Measurements from ENCODE around the gene HMGCS2.

Gene HMGCS2

DNA sequence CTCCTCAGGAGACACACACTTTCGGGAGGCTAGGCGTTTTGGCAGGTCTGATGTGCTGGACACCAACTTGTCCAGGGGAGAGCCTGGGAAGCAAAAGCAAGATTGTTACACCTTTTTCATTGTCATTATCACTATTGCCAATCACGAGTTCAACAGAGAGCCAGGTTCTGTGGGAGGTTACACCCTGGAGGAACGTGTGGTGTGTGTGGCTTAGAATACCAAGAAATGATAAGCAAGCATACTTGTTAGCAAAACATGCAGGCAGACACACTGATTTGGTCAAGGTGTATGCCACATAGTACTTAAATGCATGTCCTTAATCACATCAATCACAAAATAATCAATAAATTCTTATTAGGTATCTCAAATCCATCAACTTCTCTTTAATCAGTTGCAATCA lies 16.1 kb downstream of the HMGCS2 start:
- DNase-seq = no peak

DNA sequence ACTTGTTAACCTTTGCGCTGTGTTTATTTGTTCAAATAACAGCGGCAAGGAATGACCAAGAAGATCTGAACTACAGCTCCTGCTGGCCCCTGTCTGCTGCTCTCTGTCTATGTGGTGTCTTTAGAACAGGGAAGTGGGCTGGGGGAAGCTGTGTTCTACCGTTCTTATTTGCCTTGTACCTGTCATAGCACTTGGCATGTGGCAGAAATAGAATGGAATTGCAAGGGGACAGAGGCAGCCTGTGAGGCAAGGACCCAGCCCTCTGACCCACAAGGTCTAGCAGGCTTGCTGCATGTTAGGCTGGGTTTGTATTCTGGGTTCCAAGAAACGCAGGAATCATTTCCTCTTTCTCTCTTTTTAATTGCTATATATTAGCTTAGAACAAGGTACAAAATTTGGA lies 20.7 kb downstream of the HMGCS2 start:
- DNase-seq = no peak

DNA sequence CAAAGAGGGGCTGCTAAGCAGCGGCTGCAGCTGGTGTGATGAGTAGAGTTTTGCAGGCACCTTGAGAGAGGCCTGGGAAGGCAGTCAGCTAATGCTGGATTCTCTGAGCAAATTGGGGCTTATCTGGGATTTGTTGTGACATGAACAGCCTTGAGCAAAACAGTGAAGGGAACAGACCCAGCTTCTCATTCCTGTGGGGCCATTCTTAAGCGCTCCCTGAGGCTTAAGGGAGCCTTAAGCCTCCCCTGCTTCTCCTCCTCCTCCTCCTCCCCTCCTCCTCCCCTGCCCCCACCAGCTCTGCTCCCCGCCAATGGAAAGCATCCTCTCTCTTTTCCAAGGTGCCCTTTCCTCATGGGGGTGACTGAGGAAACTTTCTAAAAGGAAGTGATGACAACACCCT lies 21.3 kb downstream of the HMGCS2 start:
- DNase-seq = no peak

DNA sequence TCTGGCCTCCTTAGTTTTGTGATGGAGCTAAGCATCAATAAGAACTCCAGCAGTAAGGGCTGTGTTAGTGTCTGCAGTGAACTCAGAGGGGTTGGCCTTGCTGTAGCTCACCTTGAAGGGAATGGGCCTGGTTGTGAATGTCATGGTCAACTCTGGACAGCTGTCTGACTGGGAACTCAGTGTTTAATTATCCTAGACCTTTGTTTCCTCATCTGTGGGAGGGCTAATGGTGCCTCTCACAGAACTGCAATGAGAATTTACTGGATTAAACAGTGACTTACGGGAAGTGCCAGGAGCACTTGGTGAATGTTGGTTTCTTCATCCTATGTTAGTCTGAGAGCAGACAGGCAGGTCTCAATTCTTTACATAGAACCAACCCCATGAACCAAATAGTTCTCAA lies 23.7 kb downstream of the HMGCS2 start:
- no peak for DNase-seq

DNA sequence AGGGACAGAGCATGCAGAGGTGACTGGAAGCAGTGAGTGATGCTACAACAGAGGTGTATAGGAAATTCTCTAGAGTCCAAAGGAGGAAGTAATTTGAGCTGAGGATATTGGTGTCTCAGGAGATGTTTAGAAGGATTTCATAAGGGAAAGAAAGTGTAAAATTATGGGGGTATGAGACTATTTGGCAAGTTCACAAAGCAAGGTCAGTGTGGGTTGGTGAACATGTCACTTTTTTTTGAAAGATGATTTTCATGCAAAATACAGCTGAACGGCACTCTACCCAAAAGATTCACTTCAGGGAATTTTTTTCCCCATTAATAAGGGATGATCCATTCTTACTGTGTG lies 24.1 kb downstream of the HMGCS2 start:
- DNase-seq = no peak

DNA sequence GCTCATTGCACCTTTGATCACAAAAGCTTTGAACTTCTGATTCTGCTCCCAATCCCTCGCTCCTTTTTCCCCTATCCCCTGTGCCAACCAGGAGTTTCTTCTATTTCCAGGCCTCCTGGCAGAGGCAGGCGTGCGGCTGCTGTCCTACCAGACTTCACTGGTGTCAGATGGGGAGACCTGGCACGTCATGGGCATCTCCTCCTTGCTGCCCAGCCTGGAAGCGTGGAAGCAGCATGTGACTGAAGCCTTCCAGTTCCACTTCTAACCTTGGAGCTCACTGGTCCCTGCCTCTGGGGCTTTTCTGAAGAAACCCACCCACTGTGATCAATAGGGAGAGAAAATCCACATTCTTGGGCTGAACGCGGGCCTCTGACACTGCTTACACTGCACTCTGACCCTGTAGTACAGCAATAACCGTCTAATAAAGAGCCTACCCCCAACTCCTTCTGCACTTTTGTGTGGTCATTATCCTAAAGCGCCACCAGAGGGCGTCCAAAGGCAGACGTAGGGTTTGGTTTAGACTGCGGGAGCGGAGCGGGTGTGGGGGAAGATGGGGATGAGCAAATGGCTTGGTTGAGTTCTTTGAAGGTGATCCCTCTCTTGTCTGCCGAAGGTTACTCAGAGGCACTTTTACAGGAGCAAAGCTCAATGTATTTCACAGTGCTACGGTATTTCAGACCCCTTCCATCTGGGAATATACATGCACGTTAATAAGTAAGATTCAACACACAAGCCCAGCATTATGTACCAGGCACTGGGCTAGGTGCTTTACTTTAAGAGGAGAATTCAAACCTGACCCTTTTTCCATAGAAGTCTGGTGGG lies 24.7 kb downstream of the HMGCS2 start:
- DNase-seq = peak; percentile 31

DNA sequence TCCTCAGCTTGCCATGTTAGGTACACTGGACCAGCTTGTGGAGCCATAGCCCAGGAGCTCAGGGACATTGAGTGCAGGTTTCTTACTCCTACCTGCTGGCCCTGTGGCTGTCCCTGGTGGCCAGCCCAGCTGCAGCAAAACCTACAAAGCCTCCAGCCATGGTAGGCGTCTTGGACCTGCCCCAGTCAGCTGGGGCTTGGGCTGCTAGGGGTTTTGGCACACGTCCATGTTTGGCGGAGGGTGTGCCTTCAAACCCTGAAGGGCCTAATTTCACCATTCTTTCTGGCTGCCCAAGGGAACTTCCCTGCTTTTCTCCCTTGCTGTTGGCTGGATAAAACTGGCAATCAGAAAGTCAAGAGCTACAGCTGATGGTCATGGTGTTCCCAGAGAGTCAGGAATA lies 25.4 kb downstream of the HMGCS2 start:
- DNase-seq = no peak

DNA sequence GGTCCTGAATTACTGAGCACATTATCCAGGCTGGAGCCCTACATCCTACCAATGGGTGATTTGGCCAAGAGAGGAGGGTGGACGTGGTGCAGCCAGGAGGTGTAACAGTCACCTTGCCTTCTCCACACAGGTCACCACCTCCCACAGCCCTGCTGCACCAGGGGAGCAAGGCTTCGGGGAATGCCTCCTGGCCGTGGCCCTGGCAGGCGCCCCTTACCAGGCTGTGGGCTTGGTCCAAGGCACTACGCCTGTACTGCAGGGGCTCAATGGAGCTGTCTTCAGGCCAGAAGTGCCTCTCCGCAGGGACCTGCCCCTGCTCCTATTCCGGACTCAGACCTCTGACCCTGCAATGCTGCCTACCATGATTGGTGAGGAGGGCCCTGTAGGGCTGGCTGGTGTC lies 26.0 kb downstream of the HMGCS2 start:
- no peak for DNase-seq

DNA sequence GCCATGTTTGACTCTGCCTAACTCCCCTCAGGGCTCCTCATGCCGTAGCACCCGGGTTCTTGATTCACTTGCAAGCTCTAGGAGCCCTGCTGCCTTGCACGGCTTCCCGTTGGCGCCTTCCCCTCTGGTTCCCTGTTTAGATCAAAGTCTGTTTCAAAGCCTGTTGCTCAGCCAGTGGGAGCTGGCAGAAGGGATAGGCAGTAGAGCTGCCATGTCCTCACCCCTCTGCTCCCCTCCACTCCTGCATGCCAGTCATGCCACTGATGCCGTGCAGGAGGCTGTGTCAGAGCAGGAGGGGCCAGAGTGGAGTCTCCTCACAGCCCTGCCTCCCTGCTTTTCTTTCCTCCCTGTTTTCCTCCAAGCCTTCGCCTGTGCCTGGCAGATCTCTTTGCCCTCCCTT lies 26.5 kb downstream of the HMGCS2 start:
- no peak for DNase-seq

DNA sequence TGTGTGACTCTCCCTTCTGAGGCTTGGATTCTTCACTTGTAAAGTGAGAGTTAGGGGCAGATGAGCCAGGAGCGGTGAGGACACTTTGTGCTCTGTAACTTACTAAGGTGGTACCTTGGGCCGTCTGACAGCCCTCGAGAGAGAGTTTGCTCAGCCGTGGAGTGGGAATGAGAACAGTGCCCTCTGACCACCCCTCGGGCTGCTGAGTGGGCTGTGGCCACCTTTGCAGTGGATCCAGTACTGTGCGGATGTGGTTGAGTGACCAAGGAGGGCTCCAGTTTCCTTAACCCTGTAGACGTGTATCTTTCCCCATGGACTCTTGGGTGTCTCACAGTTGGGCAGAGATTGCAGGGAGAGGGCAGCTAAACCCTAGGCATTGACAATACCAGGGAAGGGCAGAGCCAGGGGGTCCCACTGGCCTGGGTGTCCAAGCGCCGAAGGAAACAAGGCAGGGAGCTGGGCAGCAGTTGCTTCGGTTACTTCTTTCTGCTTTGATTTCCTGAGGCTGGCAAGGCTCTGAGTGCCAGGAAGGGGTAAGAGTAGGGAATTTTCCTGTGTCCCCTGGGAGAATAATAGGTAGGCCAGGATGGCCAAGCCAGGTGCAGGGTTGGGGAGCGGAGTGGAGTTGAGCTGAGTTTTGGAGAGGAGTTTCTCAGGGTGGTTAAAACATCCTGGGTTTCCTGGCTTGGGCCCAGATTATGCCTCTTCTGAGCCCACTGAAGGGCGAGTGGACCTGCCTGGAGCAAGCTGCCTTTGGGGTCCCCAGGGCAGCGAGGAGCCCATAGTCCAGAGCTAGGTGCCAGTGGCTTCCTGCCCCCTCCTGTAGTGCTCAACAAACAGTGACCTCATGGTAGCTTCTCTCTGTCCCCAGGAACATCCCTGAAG lies 27.6 kb downstream of the HMGCS2 start:
- no peak for DNase-seq

DNA sequence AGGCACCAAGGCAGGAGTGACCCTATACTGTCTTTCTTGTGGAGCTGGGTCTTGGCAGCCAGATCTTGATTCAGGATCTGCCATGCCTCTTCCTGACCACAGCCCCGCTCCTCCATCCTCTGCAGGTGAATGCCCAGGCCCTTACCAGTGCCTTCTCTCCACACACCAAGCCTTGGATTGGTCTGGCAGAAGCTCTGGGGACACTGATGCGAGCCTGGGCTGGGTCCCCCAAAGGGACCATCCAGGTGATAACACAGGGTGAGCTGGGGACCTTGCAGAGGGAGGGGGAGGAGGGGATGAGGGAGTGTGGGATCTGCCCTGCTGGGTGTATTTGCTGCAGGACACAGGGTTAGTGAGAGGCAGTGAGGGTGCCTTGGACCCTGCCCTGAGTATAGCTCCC lies 28.4 kb downstream of the HMGCS2 start:
- DNase-seq = no peak

DNA sequence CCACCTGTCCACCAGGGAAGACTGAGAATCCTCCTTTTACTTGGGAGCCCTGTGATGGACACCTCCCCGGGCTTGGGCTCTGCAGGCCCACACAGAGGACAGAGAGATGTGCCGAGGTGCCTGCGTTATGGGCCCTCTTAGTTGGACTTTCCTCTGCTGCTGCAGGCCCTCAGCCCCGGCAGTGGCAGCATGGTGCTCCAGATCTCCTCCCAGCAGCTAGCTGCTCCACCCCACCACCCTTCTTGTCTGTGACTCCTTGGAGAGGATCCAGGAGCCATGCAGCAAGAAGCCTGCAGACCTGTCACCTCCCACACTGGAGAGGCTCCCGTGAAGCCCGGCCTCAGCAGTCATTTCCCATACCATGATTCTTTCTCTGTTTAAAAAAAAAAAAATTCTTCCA lies 29.6 kb downstream of the HMGCS2 start:
- no peak for DNase-seq

DNA sequence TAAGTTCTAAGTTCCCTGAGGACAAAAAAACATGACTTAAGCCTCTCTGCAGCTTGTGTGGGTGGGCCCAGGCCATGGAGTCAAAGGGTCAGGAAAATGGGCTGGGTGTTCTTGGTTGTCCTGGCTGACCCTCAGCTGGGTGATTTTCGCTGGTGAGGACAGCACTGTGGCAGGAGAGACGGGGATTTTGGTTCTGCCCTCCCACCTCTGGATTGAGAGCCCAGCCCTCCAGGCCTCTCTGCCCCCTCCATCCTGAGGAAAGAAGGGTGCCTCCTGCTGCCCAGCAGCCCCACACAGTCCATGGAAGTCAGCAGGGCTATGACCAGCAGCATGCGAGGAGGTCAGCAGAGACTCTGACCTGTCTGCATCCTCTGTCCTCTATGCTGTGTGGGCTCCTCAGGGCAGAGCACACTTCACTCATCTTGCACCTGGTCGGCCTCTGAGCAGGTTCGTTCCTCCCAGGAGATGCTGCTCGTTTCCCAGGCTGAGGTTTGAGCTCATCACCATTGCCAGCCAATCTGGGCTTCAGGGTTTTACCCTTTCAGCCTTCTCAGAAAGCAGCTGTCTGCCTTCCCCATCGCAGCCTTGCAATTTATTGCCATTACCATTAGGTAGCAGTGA lies 30.5 kb downstream of the HMGCS2 start:
- no peak for DNase-seq

DNA sequence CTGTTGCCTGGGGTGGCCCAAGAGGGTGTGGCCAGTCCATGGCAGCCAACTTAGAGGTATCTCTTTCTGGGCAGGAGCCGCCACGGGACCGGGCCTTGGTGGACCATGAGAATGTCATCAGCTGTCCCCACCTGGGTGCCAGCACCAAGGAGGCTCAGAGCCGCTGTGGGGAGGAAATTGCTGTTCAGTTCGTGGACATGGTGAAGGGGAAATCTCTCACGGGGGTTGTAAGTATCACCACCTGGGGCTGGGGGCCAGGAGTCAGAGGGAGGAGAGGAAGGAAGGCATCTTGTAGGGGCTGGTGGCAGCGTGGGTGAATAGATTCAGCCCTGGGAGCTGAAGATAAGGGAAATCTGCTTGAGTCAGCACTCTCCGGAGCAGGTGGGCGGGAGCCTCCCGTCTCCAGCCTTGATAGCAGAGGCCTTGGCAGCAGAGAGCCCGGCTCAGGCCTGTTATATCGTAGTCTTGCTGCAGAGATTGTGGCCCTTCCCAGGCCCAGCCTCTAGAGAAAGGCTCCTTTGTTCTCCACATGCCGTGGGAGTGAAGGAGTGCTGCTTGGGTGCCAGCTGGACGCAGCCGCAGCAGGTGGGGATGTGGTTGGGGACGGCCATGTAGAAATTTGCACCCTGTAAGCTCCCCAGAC lies 31.5 kb downstream of the HMGCS2 start:
- DNase-seq = no peak

DNA sequence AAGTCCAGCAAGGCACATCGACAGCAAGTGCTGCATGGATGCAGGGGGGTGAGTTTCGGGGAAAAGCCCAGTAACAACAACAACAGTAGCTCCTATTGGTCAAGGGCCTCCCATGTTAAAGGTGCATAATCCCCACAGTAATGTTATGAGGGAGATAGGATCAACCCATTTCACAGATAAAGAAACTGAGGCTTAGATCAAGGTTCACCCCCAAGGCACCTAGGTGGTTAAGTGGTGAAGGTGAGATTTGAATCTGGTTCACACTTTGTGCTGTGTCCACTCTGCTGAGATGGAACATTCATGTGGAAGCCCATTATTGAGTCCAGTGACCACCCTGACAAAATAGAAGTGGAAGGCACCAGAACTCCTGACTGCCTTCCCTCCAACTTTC lies 32.1 kb downstream of the HMGCS2 start:
- DNase-seq = no peak

DNA sequence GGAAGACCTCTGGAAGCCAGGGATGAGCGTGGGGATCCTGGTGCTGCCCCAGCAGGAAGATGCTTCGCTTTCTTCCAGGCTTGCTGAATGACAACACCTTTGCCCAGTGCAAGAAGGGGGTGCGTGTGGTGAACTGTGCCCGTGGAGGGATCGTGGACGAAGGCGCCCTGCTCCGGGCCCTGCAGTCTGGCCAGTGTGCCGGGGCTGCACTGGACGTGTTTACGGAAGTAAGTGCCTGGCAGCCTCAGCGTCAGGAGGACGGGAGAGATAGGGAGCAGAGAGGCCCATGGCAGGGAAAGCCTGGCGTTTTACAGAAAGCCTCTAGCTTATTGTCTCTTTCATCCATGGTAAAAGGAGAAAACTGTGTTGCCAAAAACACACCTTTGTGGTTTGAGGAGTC lies 33.5 kb downstream of the HMGCS2 start:
- DNase-seq = no peak

DNA sequence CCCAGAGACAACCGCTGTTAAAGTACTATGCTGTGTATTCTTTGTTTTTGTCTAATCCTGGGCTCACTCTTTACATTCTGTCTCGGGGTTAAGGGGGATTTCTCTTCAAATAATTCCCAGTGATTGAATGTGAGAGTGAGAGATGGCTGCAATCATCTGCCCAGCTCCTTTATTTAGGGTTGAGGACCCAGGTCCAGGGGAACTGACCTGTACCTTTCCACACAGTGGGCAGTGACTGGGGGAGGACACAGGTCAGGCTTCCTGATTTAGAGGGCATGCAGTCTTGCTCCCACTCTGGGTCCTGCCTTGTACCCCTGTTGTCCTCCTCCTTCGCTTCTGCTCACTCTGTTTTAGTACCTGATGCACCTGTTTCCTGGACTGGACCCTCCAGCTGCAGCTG lies 35.0 kb downstream of the HMGCS2 start:
- no peak for DNase-seq

DNA sequence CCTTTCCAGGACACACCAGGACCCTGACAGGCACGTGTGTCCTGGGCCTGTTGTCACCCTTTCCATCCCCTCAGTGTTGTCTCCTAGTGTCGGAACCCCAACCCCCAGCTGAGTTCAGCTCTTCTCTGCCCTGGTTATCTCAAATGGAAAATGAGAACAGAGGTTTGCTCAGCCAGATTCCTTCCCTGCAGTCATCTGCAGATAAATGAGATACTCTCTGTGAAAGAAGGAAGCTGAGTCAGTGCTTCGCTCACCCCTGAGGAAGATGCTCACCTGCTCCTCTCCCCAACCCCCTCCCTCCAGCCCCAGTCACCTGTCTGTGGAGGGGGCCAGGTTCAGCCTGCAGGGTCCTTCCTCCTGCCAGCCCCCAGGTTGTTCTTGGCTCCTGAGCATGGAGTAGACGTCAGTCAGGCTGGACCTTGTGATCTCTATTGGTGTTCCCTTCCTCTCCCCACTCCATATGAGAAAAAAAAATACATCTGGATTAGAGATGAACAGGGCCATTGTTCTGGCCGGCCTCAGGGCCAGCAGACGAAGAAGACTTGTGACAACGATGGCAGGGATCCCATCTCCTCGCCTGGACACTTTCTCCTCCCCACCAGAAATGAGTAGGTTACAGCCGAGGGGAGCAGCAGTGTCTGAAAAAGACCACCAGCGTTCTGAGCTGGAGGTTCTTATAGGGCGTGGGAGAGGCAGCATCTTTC lies 36.1 kb downstream of the HMGCS2 start:
- DNase-seq = no peak

DNA sequence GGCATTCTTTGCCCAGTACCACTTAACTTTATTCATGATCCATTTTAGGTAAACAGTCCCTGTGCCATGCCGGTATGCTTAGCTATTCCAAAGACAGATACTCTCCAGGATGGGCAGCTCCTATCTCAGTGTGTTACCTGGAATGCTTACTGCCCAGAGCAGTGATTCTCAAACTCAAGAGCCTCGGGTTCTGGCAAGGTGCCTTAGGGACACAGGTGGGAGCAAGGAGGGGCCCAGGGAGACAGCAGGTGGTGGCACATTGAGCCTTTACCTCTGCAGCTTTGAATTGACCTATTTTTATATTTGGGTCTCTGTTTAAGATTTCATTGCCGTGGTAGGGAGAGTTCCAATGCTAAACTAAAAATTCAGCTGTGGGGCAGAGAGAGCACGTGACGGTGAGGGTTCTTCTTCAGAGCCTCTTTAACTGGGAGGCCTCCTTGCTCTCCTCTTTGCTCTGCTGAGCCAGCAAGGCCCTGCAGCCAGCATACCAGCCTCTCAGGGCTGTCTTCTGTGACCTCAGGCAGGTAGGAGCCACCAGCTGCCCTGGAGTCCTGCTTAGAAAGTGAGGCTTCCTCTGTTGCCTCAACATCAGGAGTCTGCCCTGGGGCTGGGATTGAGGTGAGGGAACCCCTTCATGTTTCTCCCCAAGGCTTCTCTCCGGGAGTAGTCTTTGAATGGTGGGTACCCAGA lies 36.8 kb downstream of the HMGCS2 start:
- no peak for DNase-seq

DNA sequence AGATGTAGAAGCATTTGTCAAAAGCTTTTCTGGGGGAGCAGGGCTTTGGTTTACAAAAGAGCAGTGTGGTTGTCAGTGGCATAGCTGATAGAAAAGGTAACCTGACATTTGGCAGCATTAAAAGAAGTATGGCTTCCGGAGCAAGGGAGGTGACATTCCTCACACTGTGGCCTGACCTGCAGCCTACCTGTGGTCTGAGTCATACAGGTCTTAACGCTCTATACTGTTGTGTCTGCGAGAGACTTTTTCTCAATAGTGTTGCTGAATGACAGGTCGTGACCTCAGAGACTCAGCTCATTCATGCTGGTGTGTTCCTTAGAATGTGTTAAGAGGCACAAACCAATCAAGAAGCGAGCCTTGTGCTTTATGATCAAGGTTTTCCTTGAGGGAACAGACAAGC lies 37.6 kb downstream of the HMGCS2 start:
- DNase-seq = no peak

DNA sequence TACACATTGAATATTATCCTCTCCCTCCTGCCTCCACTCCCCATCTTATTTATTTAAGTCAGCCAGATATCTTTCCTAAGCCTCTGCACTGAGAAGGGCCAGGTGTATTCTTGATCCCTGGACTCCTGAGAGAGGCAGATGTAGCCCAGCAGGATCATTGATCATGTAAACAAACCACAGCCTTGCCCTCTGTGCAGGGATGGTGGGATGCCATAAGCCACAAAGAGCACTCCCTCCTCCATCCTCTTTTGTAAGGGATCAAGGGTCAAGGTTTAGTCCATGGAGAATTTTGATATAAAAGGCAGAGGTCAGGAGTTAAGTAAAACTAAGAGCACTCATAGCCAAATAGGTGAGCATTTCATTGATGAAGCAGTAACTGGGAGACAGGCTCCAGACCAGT lies 39.7 kb downstream of the HMGCS2 start:
- DNase-seq = no peak

DNA sequence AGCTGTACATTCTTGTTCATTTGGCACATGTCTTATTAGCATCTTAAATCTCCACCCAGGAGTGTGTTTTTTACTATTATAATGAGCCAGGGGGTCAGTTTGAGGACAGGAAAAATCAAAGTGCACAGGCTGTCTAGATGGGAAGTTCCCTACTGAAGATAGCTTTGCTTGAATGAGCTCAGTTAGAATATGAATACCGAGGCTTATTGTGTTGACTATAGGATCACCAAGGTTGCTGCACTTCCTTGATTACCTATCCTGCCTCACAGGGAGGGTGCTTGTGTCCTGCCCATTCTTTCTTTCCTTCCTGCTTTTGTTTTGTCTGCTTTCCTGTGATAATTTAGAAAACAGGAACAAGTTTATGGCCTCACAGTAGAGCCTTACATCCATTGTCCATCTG lies 40.7 kb downstream of the HMGCS2 start:
- DNase-seq = no peak
